Ramos (cell line): Measurements from ENCODE around the gene DDX59.

Experiments used
- in situ Hi-C: fragments of 300-500 bp; cut with MboI; formaldehyde crosslinking; loops from one replicate; pipeline ENCODE4 v1.14.3; 2022; ENCODE audit warnings: low sequenced_read_pairs; ENCODE audit not compliant: unreplicated experiment

DDX59 gene

GRCh38 chr1:200669314-200670241, at the start of gene DDX59:
TSS of gene DDX59 (minus strand) at chr1:200669907. CDS start at chr1:200666740, 3,167 bp downstream.
- in situ Hi-C loops: no loop called here

- in situ Hi-C loops: no loop called here
Observed at GRCh38 chr1:200714504-200715187, 44.9 kb upstream of the DDX59 start.

GRCh38 chr1:200710166-200710565, 40.5 kb upstream of the DDX59 start:
- in situ Hi-C loops: no loop called here

- in situ Hi-C loops: no loop called here
Observed at GRCh38 chr1:200708769-200709168, 39.1 kb upstream of the DDX59 start.

GRCh38 chr1:200708161-200708560, 38.5 kb upstream of the DDX59 start:
- in situ Hi-C loops: no loop called here

GRCh38 chr1:200707116-200707515, 37.4 kb upstream of the DDX59 start:
- in situ Hi-C loops: no loop called here

- in situ Hi-C loops: no loop called here
Observed at GRCh38 chr1:200706111-200706814, 36.6 kb upstream of the DDX59 start.

GRCh38 chr1:200704986-200705500, 35.3 kb upstream of the DDX59 start:
- in situ Hi-C loops: no loop called here

- in situ Hi-C loops: no loop called here
Observed at GRCh38 chr1:200699871-200700270, 30.2 kb upstream of the DDX59 start.

GRCh38 chr1:200694738-200695137, 25.0 kb upstream of the DDX59 start:
- in situ Hi-C loops: no loop called here

- in situ Hi-C loops: no loop called here
Observed at GRCh38 chr1:200693327-200693726, 23.6 kb upstream of the DDX59 start.

GRCh38 chr1:200692316-200692715, 22.6 kb upstream of the DDX59 start:
- in situ Hi-C loops: no loop called here

- in situ Hi-C loops: no loop called here
Observed at GRCh38 chr1:200686620-200687019, 16.9 kb upstream of the DDX59 start.

- in situ Hi-C loops: no loop called here
Observed at GRCh38 chr1:200684015-200684414, 14.3 kb upstream of the DDX59 start.

- in situ Hi-C loops: no loop called here
Observed at GRCh38 chr1:200683298-200683697, 13.6 kb upstream of the DDX59 start.

GRCh38 chr1:200681231-200681630, 11.5 kb upstream of the DDX59 start:
- in situ Hi-C loops: no loop called here

- in situ Hi-C loops: no loop called here
Observed at GRCh38 chr1:200676829-200677228, 7.1 kb upstream of the DDX59 start.

- in situ Hi-C loops: no loop called here
Observed at GRCh38 chr1:200675588-200675852, 5.8 kb upstream of the DDX59 start.

GRCh38 chr1:200674838-200675587, 5.3 kb upstream of the DDX59 start:
- in situ Hi-C loops: no loop called here
